ENCODE data around the gene ZNF296.

Gene ZNF296

GRCh38 chr19:45078390-45079062 lies 2.2 kb upstream of the ZNF296 start:
- Histone ChIP-seq H3K27ac (peak overlapping the region; percentile 81; the same call in 1 of the 2 replicates), H3K36me3 (peaks cover 16% of the 10 kb centered on the region), H3K9me3 (ENCODE audit: severe bottlenecking) (no peaks in the 10 kb centered on the region), H3K27me3 (ENCODE audit: insufficient read depth, low read depth, severe bottlenecking) (no peaks in the 10 kb centered on the region), H3K4me3 (ENCODE audit: low read depth, low read length) (peak overlapping the region; percentile 99)
- no peak for DNase-seq
- TF ChIP-seq CTCF (IDR thresholded peaks at IDR 0.05; ENCODE audit: low read depth, low read length): no peak

- Histone ChIP-seq H3K27ac (peak overlapping the region; percentile 4; the same call in 1 of the 2 replicates), H3K36me3 (peaks cover 9% of the 10 kb centered on the region), H3K27me3 (ENCODE audit: insufficient read depth, low read depth, severe bottlenecking) (no peaks in the 10 kb centered on the region), H3K4me3 (ENCODE audit: low read depth, low read length) (no peak overlapping the region), H3K9me3 (ENCODE audit: severe bottlenecking) (no peaks in the 10 kb centered on the region)
- no peak for TF ChIP-seq CTCF (IDR thresholded peaks at IDR 0.05; ENCODE audit: low read depth, low read length)
- DNase-seq: no peak
These were observed 813 bp upstream of the ZNF296 start for GRCh38 chr19:45076851-45077730.

GRCh38 chr19:45075301-45076028 lies 813 bp downstream of the ZNF296 start:
- H3K27me3 ChIP-seq (ENCODE audit: insufficient read depth, low read depth, severe bottlenecking): no peaks in the 10 kb centered on the region
- DNase-seq: peak; percentile 85
- no peak for TF ChIP-seq CTCF (IDR thresholded peaks at IDR 0.05; ENCODE audit: low read depth, low read length)
- peak overlapping the region; percentile 45; the same call in 1 of the 2 replicates for H3K27ac ChIP-seq
- no peaks in the 10 kb centered on the region for H3K9me3 ChIP-seq (ENCODE audit: severe bottlenecking)
- H3K36me3 ChIP-seq: peaks cover 11% of the 10 kb centered on the region
- H3K4me3 ChIP-seq (ENCODE audit: low read depth, low read length): peak overlapping the region; percentile 23; the same call in 1 of the 2 replicates

GRCh38 chr19:45074744-45075300 lies 1.5 kb downstream of the ZNF296 start:
- H3K36me3 ChIP-seq: peaks cover 18% of the 10 kb centered on the region
- no peaks in the 10 kb centered on the region for H3K27me3 ChIP-seq (ENCODE audit: insufficient read depth, low read depth, severe bottlenecking)
- no peak for DNase-seq
- no peaks in the 10 kb centered on the region for H3K9me3 ChIP-seq (ENCODE audit: severe bottlenecking)
- H3K4me3 ChIP-seq (ENCODE audit: low read depth, low read length): peak overlapping the region; percentile 23
- no peak for TF ChIP-seq CTCF (IDR thresholded peaks at IDR 0.05; ENCODE audit: low read depth, low read length)
- peak overlapping the region; percentile 58 for H3K27ac ChIP-seq

- DNase-seq: no peak
- no peak for TF ChIP-seq CTCF (IDR thresholded peaks at IDR 0.05; ENCODE audit: low read depth, low read length)
- H3K27ac ChIP-seq: no peak overlapping the region
- peaks cover 36% of the 10 kb centered on the region for H3K36me3 ChIP-seq
- no peaks in the 10 kb centered on the region for H3K9me3 ChIP-seq (ENCODE audit: severe bottlenecking)
- H3K27me3 ChIP-seq (ENCODE audit: insufficient read depth, low read depth, severe bottlenecking): no peaks in the 10 kb centered on the region
- no peak overlapping the region for H3K4me3 ChIP-seq (ENCODE audit: low read depth, low read length)
These were observed 4.1 kb downstream of the ZNF296 start for GRCh38 chr19:45071969-45072790.

Data from WERI-Rb-1 (cell line).